Stomach (tissue), 9 donors: Measurements from ENCODE around the gene MTMR12. TPM values are rescaled to one million over a fixed set of nuclear protein-coding genes. Genes with fewer than 3 reads are reported as not detected.
"Not testable (repeated sequence)": the region's sequence is repeated elsewhere in the genome, so short reads cannot be mapped to it uniquely, and the experiment has no call there.

Experiments
- DNase-seq, 2 donors: peaks; one replicate each; pipeline versions ENCODE4 v3.0.0 to v3.0.0-alpha.2; 2013 to 2019
- H3K27ac ChIP-seq, 5 donors: fragments of 200-600 bp in 4 of 5; sonication (generic) in 4 of 5; one replicate each; pipeline ENCODE4 v1.5.1; 2013 to 2019; ENCODE audit warnings: mild to moderate bottlenecking in 1 of 5, moderate library complexity in 1 of 5
- H3K27me3 ChIP-seq, 3 donors: fragments of 200-600 bp; sonication (generic); one replicate each; pipeline ENCODE4 v1.5.1; 2017 to 2019; ENCODE audit warnings: mixed run types in 1 of 3
- H3K36me3 ChIP-seq, 4 donors: fragments of 200-600 bp; sonication (generic); 1 replicate in 3 of 4; 2 replicates in 1 of 4; pipeline ENCODE4 v1.5.1; 2016 to 2019
- H3K4me1 ChIP-seq, 4 donors: fragments of 200-600 bp; sonication (generic); one replicate each; pipeline ENCODE4 v1.5.1; 2016 to 2019
- H3K4me3 ChIP-seq, 4 donors: fragments of 200-600 bp; sonication (generic) in 3 of 4; one replicate each; pipeline ENCODE4 v1.5.1; 2016 to 2019; ENCODE audit warnings: mild to moderate bottlenecking in 1 of 4
- H3K9me3 ChIP-seq, 4 donors: fragments of 200-600 bp; sonication (generic); one replicate each; pipeline ENCODE4 v1.5.1; 2016 to 2019
- EP300 ChIP-seq: sonication (generic); formaldehyde crosslinking; IDR thresholded peaks from one replicate; pipeline ENCODE4 v1.6.1; 2017; ENCODE audit warnings: antibody characterized with exemption
- POLR2A ChIP-seq, 4 donors: fragments of 450-650 bp; IDR thresholded peaks; one replicate each; pipeline ENCODE4 v1.6.1; 2016; ENCODE audit warnings: antibody characterized with exemption in 4 of 4, control low read depth in 2 of 4, mild to moderate bottlenecking in 1 of 4, moderate library complexity in 1 of 4
- POLR2AphosphoS5 ChIP-seq, 3 donors: sonication (generic); formaldehyde crosslinking; IDR thresholded peaks; one replicate each; pipeline ENCODE4 v1.6.1; 2016; ENCODE audit warnings: antibody characterized with exemption in 3 of 3
- WGBS, 5 donors: extraction: QIAGEN DNeasy Blood & Tissue Kit in 3 of 5; methylation state at CpG; one replicate each; pipeline versions ENCODE4 v1.1.5 to v1.1.7; 2013 to 2018; 5-methylcytosine and 5-hydroxymethylcytosine counted together
- intact Hi-C: fragments of 100-400 bp; cut with DNase I; formaldehyde crosslinking; loops from one replicate; pipeline ENCODE4 v1.15.1; 2023; ENCODE audit warnings: low total_unique reads
- polyA plus RNA-seq, 3 donors: library from polyadenylated mRNA; stranded (reverse); fragments of 200-250 nt; gene quantifications; one replicate each; pipeline ENCODE4 v1.2.3, GENCODE V29; 2013
- total RNA-seq, 5 donors: library from RNA; depleted of rRNA; stranded (reverse); fragments of >200 nt; gene quantifications; one replicate each; pipeline versions ENCODE4 v1.1.0 to v1.2.3, GENCODE V29; 2014 to 2016
- TF ChIP-seq, protein P1 (sequence below), 7 experiments: fragments of 450-650 bp in 4 of 7; fragments of 200-600 bp in 3 of 7; sonication (generic) in 3 of 7; IDR thresholded peaks; one replicate each; pipeline ENCODE4 v1.5.1; 2016 to 2019; ENCODE audit warnings: antibody characterized with exemption in 7 of 7, control low read depth in 2 of 7, mild to moderate bottlenecking in 1 of 7
- donor health status: healthy with polysubstance abuse.
- donor health status: Bipolar disorder and iron deficiency.
- donor health status: healthy.

Gene MTMR12
- total and polyA plus RNA-seq, 8 donors: 7.2 to 51.9 (median 38.8) TPM

DNA sequence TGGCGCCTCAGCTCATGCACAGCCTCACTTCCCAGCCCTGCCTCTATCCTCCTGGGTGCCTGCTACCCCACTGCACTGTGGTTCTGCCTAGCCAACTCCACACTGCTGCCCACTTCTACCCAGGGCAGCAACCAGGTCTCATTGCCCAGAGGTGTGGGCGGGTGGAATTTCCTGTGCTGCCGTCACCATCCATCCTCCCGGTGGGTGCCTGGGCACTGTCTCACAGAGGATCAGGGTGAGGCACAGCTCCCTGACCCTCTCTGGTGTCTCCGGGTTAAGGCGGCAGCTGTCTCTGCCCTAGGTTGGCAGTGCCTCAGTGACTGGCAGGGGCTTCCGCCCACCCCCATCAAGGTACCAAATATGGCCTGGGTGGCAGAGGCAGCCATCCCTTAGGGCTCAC is 4.3 kb upstream of the MTMR12 start:
- H3K36me3 ChIP-seq: no peaks in the 10 kb centered on the region
- H3K9me3 ChIP-seq: peaks cover 0 to 7% (median 6%) of the 10 kb centered on the region in 4 donors
- peaks cover 4 to 15% (median 8%) of the 10 kb centered on the region in 4 donors for H3K4me1 ChIP-seq
- H3K27me3 ChIP-seq: no peaks in the 10 kb centered on the region
- H3K27ac ChIP-seq: peak overlapping the region in 3 of 5 donors; percentile 10 to 93 (median 17)
- TF ChIP-seq POLR2A (IDR thresholded peaks at IDR 0.05) (no peak), EP300 (no peak), POLR2AphosphoS5 (IDR thresholded peaks at IDR 0.05) (no peak)
- TF ChIP-seq, protein P1, sequence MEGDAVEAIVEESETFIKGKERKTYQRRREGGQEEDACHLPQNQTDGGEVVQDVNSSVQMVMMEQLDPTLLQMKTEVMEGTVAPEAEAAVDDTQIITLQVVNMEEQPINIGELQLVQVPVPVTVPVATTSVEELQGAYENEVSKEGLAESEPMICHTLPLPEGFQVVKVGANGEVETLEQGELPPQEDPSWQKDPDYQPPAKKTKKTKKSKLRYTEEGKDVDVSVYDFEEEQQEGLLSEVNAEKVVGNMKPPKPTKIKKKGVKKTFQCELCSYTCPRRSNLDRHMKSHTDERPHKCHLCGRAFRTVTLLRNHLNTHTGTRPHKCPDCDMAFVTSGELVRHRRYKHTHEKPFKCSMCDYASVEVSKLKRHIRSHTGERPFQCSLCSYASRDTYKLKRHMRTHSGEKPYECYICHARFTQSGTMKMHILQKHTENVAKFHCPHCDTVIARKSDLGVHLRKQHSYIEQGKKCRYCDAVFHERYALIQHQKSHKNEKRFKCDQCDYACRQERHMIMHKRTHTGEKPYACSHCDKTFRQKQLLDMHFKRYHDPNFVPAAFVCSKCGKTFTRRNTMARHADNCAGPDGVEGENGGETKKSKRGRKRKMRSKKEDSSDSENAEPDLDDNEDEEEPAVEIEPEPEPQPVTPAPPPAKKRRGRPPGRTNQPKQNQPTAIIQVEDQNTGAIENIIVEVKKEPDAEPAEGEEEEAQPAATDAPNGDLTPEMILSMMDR (IDR thresholded peaks at IDR 0.05): no peak
- DNase-seq: no peak
- 77 to 90% (median 87%) methylated on average over 2 to 7 of the region's 7 CpGs for WGBS, 5 donors
- intact Hi-C loops: no loop called here
- no peak overlapping the region for H3K4me3 ChIP-seq

DNA sequence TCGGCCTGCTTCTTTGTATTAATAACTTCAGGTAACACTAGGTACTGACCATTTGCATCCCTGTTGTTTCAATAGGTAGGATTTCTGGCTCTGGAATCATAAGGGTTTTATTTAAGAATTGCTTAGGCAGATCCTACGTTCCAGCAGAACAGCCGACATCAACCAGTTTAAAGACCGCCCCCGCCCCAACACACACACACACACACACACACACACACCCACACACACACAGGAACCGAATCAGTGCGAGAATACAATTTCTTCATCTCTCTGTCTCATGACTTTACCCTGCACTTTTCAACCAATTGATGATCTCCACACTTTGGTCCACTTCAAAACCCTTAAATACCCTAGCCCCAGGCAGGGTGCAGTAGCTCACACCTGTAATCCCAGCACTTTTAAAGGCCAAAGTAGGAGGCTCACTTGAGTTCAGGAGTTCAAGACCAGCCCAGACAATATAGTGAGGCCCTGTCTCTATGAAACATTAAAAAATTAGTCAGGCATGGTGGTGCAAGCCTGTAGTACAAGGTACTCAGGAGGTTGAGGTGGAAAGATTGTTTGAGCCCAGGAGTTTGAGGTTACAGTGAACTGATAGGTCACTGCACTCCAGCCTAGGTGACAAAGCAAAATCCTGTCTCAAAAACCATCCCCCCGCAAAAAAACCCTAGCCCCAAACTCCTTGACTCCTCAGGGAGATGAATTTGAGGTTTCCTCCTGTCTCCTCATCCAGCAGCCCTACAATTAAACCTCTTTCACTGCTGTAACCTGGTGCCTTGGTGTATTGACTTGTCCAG is 2.7 kb upstream of the MTMR12 start:
- peak overlapping the region; percentile 63 to 100 (median 93) for H3K27ac ChIP-seq
- H3K4me1 ChIP-seq: peaks cover 19 to 32% (median 23%) of the 10 kb centered on the region in 4 donors
- no peaks in the 10 kb centered on the region for H3K36me3 ChIP-seq
- DNase-seq: no peak
- 31 to 67% (median 40%) methylated on average over 8 of the region's 8 CpGs for WGBS, 5 donors
- intact Hi-C loops: no loop called here
- H3K4me3 ChIP-seq: no peak overlapping the region
- no peaks in the 10 kb centered on the region for H3K27me3 ChIP-seq
- H3K9me3 ChIP-seq: no peaks in the 10 kb centered on the region
- TF ChIP-seq EP300 (no peak), POLR2AphosphoS5 (IDR thresholded peaks at IDR 0.05) (no peak), POLR2A (IDR thresholded peaks at IDR 0.05) (no peak)
- TF ChIP-seq, protein P1 (IDR thresholded peaks at IDR 0.05): no peak

DNA sequence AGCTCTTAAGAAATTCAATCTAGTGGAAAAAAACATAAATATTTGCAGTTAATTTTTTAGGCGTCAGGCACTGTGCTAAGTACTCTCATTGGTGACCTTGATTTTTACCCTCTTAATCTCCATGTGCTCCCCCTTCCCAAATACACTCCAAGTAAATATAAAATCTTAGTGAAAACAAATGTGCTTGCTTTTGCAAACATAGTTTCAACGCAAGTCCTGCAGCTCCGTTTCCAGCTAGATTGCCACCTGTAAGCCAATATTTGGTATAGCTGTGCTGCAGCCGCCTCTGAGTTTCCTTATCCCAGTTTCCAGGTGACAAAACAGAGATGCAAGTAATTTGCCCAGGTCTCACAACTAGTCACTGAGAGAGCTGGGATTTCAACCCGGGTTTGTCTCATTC is 1.9 kb upstream of the MTMR12 start:
- Histone ChIP-seq H3K27ac (peak overlapping the region; percentile 14 to 100 (median 93)), H3K36me3 (no peaks in the 10 kb centered on the region), H3K4me3 (no peak overlapping the region), H3K27me3 (no peaks in the 10 kb centered on the region), H3K4me1 (peaks cover 26 to 39% (median 29%) of the 10 kb centered on the region in 4 donors), H3K9me3 (no peaks in the 10 kb centered on the region)
- TF ChIP-seq, protein P1 (IDR thresholded peaks at IDR 0.05): no peak
- TF ChIP-seq POLR2A (IDR thresholded peaks at IDR 0.05) (no peak), POLR2AphosphoS5 (IDR thresholded peaks at IDR 0.05) (peak in 1 of 3 donors; percentile 17)
- intact Hi-C loops: no loop called here
- 21 to 52% (median 43%) methylated on average over 5 of the region's 5 CpGs for WGBS, 5 donors
- DNase-seq: peak; percentile 60 to 64

DNA sequence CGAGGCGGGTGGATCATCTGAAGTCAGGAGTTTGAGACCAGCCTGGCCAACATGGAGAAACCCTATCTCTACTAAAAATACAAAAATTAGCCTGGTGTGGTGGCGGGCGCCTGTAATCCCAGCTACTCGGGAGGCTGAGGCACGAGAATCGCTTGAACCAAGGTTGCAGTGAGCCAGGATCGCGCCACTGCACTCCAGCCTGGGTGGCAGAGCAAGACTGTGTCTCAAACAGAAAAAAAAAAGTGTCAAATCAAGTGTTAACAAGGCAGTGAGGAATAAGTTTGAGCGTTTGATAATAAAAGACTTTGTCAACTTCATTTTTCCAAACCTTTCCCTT is 1.4 kb upstream of the MTMR12 start:
- H3K9me3 ChIP-seq, H3K36me3 ChIP-seq, DNase-seq, intact Hi-C loops, H3K27me3 ChIP-seq, H3K4me3 ChIP-seq: not testable (repeated sequence)
- Histone ChIP-seq H3K27ac (peak overlapping the region; percentile 86 to 100 (median 93)), H3K4me1 (peaks cover 25 to 45% (median 34%) of the 10 kb centered on the region in 4 donors)
- WGBS, 5 donors: 23 to 63% (median 44%) methylated on average over 10 of the region's 10 CpGs

DNA sequence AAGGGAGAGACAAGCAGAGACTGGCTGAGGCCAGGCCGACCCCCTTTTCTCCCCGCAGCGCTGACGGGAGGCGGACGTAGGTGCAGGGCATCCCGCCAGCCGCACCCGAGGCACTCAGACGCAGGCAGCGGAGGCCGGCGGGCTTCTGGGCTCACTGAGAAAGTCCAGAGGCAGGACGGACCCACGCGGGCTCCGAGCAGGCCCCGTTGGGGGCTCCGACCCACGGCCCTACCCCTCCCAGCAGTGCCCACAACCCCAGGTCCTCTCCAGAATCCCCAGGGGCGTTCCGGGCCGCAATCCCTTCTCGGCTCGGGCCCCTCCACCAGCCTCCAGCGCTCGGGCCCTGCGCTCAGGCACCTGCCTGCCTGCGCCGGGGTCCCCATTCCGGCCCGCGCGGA is 543 bp downstream of the MTMR12 start:
- Histone ChIP-seq H3K4me3 (peak overlapping the region; percentile 79 to 95 (median 88)), H3K36me3 (no peaks in the 10 kb centered on the region), H3K27me3 (no peaks in the 10 kb centered on the region), H3K9me3 (no peaks in the 10 kb centered on the region), H3K4me1 (peaks cover 41 to 64% (median 53%) of the 10 kb centered on the region in 4 donors), H3K27ac (peak overlapping the region; percentile 98 to 100 (median 99))
- peak; percentile 77 to 91 for DNase-seq
- TF ChIP-seq, protein P1 (IDR thresholded peaks at IDR 0.05): no peak
- TF ChIP-seq POLR2A (IDR thresholded peaks at IDR 0.05): peak in 2 of 4 donors; percentile 36 to 42
- TF ChIP-seq EP300: no peak
- TF ChIP-seq POLR2AphosphoS5 (IDR thresholded peaks at IDR 0.05): peak; percentile 82 to 89 (median 85)
- WGBS, 5 donors: 0 to 2% (median 0%) methylated on average over 13 to 34 of the region's 34 CpGs
- intact Hi-C loops: no loop called here
